ENCODE data around the gene DDX49.

Gene DDX49, protein sequence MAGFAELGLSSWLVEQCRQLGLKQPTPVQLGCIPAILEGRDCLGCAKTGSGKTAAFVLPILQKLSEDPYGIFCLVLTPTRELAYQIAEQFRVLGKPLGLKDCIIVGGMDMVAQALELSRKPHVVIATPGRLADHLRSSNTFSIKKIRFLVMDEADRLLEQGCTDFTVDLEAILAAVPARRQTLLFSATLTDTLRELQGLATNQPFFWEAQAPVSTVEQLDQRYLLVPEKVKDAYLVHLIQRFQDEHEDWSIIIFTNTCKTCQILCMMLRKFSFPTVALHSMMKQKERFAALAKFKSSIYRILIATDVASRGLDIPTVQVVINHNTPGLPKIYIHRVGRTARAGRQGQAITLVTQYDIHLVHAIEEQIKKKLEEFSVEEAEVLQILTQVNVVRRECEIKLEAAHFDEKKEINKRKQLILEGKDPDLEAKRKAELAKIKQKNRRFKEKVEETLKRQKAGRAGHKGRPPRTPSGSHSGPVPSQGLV

DNA sequence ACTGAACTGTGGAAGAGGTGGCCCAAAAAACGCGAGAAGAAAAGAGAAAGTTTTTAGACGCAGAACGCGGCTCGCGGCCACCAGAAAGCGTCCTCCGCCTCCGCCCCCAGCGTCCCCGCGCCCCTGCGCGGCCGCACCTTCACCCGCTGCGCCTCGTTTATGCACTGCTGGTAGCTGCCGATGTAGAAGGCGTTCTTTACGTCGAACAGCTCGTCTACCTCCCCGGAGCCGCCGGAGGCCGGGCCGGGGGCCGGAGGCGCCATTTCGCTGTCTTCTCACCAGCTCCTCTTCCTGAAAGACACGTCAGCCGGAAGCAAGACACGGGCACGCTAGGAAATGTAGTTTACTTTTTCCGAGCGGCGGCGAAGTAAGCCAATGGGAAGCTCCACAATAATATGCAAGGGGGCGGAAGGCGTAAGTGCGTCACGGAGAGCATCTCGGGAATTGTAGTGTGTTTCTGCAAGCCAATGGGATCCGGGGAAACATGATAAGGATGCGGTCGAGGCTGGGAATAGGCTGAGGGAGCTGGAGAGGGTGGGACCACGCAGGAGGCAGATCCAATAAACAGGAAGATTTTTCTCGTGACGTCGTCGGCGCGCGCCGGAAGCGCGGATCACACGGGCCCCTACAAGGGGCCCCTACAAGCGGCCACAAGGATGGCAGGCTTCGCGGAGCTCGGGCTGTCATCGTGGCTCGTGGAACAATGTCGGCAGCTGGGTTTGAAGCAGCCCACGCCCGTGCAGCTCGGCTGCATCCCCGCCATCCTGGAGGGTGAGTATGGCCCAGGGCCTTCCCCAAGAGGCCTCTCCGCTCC lies at the start of gene DDX49, which contains the start of gene COPE:
Gene DDX49 (plus strand): TSS at position 630 of the 814 bp plus-strand sequence. CDS start 27 bp downstream, at position 657.
Gene COPE (minus strand): TSS at position 302 of the 814 bp plus-strand sequence. CDS start 39 bp downstream, at position 263.
- DNase-seq (ENCODE audit: low read depth in 2 of 2), result peak; percentile 92 to 96

DNA sequence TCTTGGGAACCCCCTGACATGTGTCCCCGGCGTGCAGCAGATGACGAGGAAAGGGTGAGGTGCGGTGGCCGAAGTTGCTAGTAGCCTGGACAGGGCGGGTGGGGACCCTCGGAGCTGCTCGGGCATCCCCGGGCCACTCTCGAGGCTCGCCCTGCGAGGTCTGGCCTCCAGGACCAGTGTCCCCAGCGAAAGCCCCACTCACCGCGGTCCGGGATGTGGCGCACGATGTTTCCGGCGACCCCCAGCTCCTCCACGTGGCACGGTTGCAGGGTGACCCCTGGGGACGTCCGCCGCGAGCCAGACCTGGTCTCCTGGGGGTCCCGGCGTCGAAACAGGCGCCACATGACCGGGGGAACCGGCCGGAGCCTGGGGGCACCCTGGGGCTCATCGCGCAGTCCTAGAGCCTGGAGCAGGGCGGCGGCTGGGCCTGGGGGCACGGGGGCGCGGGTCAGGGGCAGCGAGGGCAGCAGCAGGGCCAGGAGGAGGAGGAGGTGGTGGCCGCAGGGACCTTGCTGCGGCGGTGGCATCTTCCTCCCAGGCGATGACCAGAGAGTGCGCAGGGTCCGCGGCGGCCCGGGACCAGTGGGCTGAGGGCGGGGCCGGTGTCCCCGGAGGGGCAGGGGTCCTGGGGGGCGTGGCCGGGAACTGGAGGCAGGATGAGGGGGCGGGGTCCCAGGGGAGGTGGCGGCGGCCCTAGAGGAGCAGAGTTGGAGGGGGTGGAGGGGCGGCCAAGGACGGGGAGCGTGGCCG lies 49.6 kb upstream of the DDX49 start:
- no peak for DNase-seq (ENCODE audit: low read depth in 2 of 2)

DNA sequence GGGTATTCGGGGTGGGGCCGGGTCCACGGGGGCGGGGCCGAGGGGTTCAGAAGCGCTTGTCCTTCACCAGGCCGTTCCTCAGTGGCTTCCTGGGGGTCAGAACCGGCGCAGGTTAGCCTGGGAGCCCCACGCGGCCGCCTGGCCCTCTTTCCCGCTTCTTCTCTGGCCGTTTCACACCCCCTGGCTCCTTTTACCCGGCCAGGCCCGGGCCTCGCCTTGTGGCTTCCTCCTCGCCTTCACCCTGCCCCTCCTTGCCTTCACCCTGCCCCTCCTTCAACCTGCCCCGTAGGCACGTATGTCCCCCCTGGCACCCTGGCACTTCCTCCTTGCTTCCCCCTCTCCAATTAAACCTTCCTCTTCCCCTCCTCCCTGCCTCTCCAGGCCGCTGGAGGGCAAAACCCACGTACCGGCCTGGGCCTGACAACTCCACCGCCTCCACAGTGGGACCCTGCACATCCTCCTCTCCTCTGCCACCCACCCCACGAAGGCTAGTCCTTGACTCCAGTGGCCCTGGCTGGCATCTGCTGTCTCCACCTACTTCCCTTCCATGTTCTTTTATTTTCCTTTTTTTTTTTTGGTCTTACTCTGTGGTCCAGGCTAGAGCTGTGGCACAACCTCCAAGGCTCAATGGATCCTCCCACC lies 48.9 kb upstream of the DDX49 start:
- DNase-seq (ENCODE audit: low read depth in 2 of 2), result no peak

DNA sequence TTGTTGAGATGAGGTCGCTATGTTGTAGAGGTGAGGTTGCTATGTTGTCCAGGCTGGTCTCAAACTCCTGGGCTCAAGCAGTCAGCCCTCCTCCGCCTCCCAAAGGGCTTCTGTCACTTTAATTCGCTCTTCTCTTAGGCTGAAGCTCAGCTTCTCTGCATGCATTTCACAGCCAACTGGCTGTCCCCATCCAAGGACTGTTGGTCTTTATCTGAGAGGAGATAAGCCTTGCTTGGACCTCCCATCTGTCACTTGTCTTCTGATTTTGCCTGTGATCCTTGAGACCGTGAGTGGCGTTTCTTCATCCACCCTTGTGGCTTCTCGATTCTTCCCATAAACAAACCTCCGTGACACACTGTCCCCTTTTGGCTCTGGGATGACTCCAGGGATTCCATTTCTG lies 48.0 kb upstream of the DDX49 start:
- no peak for DNase-seq (ENCODE audit: low read depth in 2 of 2)

DNA sequence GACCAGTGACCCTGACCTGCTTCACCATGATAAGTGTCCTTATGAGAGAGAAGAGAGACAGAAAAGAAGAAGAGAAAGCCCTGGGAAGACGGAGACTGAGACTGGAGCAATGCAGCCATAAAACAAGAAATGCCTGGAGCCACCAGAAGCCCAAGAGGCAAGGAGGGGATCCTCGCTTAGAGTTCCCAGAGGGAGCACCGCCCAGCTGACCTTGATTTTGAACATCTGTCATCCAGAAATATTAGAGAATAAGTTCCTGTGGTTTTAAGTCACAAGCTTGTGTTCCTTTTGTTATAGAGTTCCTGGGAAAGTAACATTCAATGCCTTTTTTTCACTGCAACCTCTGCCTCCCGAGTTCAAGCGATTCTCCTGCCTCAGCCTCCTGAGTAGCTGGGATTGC lies 43.8 kb upstream of the DDX49 start:
- DNase-seq (ENCODE audit: low read depth in 2 of 2), result no peak

DNA sequence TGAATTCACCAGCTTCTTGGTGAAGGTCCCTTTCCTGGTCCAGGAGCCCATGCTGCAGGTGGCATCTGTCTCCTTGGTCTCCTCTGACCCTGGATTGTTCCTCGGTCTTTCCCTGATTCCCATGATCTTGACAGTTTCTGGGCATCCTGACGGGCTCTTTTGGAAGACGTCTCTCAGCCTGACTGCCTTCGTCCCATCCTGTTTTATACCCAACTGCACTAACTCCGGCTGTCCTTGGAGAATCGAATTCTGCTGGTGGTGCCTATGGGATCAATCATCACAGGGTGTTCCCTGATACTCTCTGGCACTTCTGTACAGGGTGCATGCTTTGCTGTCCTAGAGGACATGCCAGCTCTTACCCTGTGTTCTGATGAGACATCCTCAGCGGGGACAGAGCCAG lies 42.6 kb upstream of the DDX49 start:
- DNase-seq (ENCODE audit: low read depth in 2 of 2), result no peak

DNA sequence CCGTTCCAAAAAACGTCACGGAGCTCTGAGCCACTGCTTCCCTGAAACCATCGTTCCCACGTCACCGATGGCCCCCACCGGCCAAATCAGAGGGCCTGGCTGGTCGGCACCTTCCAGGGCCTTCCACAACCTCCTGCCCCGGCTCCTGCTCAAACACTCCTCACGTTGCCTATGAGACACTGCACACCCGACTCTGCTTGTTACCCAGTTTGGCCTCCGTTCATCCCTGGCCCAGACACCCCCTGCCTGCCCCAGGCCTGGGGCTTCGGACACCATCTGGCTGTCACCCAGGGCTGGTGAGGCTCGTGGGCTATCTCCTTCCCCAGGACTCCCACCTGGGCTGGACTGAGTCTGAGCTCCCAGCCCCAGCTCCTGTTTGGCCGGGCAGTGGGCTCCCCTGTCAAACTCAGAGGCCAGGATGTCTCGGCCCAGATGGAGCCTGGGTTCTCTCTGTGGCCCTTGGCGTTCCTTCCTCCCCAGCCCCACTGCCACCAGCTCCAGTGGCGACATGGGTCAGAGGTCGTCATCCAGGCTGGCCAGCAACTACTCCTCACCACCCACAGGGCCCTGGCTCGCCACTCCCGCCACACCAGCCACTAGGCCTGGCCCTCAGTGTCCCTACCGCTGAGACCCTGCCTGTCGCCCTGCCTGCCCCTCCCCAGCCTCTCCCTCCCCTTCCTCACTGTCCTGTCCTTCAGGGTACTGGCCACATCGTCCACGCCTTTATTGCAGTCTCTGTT lies 41.3 kb upstream of the DDX49 start:
- no peak for DNase-seq (ENCODE audit: low read depth in 2 of 2)

DNA sequence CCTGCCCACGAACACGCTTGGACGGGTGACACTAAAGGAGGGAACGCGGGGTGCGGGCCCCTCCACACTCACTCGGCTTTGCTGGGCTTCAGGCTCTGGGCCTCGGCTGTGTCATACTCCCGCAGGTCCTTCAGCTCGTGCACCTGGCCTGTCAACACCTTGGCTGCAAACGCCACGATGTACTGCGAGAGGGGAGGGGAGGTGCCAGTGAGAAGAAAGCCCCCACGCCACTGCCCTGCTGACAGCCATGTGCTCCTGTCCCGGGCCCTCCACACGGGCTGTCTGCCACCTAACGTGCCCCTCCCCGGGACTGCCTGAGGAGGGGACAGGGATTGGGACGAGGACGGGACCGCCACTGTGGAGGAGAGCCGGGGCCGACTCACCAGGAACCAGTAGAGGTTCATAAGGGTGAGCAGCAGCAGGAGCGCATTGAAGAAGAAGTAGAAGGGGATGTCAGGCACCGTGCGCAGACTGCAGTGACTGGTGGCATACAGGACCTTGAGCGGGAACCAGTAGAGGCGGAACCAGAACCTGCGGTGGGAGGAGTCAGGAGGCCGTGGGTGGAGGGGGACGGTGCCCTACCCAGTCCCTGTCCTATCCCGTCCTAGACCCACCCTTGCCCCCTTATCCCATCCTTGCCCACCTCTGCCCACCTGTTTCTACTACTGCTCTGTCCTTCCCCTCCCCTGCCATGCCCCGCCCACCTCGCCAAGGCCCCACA lies 40.5 kb upstream of the DDX49 start:
- DNase-seq (ENCODE audit: low read depth in 2 of 2), result no peak

DNA sequence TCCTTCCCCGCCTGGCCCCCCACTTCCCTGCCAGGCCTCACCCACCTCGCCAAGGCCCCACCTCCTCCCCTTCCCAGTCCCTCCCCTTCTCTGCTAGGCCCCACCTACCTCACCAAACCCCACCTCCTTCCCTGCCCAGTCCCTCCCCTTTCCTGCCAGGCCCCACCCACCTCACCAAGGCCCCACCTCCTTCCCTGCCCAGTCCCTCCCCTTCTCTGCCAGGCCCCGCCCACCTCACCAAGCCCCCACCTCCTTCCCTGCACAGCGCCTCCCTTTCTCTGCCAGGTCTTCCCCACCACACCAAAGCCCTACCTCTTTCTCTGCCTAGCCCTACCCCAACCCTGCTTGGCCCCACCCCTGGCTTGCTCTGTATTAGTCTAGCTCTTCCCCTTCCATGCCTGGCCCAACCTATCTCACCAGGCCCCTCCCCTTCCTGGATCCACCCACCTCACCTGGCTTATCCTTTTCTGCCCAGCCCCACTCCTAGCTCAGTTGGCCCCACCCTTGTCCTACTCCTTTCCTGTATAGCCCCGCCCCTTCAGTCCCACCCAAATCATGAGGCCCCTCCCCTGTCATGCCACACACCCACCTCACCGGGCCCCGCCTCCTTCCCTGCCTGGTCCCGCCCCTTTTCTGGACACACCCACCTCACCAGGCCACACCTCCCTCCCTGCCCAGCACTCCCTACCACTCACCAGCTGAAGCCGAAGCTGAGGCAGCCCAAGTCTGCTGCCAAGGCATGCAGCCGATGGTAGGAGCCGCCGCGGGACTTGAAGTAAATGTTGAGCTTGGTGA lies 39.7 kb upstream of the DDX49 start:
- DNase-seq (ENCODE audit: low read depth in 2 of 2), result peak in 1 of 2 donors; percentile 26

DNA sequence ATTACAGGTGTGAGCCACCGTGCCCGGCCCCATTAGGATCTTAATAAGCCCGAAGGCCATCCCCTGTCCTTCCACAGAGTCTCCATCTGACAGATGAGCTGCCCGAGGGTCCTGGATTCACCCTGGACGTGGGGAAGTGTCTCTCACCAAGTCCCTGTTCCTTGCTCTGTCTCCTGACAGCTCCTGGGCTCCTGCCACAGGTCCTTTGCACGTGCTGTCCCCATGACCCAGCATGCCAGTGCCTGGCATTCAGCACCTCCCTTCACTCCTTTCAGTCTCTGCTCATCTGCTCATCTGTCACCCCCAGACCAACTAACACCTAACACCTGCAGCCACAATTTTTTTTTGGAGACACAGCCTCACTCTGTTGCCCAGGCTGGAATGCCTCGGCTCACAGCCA lies 38.0 kb upstream of the DDX49 start:
- no peak for DNase-seq (ENCODE audit: low read depth in 2 of 2)

DNA sequence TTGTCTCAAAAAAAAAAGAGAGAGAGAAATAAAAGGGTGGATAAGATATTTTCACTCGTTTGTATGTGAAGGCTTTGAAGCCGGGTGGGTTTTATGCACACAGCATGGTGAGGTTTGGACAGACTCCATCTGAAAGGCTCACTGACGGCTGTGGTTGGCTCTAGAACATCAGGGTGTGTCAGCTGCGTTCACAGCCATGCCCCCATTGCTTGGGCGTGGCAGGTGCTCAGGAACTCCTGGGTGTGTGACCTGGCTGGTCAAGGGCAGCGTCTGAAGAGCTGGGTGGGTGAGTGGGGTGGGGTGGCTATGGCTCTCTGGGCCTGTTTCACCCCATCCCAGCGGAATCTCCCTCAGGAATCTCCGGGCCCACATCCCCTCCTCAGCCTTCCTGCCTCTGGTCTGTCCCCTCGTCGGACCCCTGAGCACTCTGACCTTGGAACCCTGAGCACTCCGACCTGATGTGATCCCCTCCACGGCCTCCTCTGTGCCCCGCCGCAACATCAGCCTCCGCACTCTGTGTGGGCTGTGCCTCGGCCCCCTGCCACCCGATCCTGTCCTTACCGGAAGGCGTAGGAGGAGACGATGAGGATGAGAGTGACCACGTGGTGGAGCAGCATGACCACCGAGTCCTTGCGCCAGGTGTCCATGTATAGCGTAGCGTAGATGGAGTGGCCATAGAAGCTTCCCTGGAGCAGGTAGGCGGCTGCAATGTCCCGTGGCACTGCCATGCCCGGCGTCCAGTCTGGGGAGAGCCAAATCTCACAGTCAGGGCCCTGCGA lies 35.8 kb upstream of the DDX49 start:
- no peak for DNase-seq (ENCODE audit: low read depth in 2 of 2)

DNA sequence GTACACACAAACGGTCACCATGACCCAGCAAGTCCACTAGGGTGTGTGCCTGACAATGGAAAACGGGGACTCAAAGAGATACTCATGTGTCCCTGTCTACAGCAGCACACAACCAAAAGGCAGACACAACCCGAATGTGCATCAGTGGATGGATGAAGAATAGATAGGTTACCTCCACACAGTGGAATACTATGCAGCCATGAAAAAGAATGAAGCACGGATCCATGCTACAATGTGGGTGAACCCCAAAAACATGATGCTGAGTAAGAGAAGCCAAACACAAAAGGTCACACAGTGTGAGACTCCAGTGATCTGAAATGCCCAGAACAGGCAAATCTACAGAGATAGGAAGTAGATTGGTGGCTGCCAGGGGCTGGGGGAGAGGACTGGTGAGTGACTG lies 32.5 kb upstream of the DDX49 start:
- no peak for DNase-seq (ENCODE audit: low read depth in 2 of 2)

DNA sequence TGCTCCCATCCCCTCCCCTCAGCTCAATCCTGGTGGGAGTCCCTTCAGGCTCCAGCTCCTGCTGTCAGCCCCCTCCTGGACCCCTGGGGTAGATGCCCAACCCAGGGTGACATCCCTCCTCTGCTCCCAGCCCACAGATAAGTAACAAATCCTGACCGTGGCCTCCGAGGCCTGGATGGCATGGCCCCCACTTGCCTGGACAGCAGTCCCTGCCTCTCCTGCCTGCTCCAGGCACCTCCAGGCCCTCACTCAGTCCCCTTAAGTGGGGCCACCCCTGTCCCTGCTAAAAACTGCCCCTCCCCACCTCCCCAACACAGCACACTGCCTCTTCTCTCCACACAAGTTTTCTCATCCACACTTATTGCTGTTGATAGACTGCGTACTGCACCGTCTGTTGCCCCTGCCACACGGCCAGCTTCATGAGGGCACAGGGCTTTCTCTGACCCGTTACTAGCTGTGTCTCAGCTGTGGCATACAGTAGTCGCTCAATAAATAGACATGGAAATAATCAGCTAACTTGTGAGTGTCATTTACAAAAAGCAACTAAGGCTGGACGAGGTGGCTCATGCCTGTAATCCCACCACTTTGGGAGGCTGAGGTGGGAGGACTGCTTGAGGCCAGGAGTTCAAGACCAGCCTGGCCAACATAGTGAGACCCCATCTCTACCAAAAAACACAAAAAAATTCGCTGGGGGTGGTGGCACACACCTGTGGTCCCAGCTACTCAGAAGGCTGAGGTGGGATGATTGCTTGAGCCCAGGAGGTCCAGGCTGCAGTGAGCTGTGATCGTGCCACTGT lies 29.4 kb upstream of the DDX49 start:
- no peak for DNase-seq (ENCODE audit: low read depth in 2 of 2)

DNA sequence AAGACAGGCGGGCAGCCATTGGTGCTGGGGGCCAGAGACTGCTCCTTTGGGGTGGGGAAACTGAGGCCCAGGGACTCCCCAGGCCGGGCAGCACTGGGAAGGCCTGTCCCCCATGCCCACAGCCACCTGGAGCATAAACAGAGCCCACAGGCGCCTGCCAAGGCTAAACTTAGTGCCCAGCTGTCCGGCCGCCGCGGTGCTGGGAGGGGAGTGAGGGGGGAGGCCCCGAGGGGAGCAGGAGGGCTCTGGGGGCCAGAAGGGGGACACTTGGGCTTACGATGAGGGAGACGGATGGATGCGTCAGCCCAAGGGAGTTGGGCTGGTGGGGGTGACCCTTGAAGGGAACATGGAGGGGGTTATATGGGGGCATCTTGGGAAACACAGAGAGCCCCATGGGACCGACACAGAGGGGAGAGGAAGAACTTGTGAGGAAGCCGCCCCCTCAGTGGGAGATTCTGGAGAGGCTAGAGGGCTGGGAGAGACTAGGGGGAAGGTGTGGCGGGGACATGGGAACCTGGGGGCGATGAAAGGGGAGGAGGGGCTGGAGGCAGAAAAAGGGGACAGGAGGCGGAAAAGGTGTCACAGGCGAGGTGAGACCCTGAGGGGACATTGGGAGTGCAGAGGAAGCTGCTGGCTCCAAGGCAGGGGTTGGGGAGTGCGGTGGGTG lies 25.8 kb upstream of the DDX49 start:
- no peak for DNase-seq (ENCODE audit: low read depth in 2 of 2)

DNA sequence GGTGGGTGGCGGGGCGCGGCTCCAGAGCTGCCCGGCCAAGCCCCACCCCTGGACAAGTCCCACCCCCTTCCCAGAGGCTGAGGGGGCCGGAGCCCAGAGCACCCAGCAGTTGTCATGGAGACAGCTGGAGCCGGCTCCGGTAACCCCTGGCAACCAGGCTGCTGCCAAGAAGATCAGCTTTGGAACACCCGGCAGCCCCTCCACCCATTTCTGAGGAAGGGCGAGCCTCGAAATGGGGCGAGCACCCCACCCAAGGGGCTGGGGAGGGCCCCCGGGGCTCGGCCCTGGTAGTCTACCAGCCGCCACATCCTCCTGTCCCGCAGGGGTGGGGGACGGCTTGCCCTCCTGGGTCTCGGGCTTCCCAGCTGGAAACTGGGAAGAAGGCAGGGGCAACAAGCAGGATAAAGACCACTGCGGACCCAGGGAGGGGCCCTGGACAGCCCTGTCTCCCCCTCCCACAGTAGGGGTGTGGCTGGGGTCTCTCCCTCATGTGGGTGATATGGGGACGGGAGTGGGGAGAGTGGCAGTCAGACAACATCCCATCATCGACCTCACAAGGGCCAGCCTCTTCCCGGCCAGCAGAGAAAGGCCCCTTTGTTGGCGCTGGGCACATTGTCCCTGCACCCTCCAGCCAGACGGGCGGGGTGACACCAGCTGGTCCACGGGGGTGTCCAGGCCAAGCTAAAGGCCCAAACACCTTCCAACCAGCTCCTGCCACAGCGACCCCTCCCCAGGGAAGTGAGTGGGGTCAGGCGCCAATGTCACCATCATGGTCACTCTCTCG lies 25.1 kb upstream of the DDX49 start:
- no peak for DNase-seq (ENCODE audit: low read depth in 2 of 2)
